WTC11 (cell line): Measurements from ENCODE around the gene FMNL1.

Experiments
- ETV6 ChIP-seq: sonication (generic); formaldehyde crosslinking; IDR thresholded peaks from 2 replicates; pipeline ENCODE4 v1.8.1; 2022; ENCODE audit warnings: mild to moderate bottlenecking, missing genetic modification reagents
- FOXK1 ChIP-seq: sonication (generic); formaldehyde crosslinking; IDR thresholded peaks from 2 replicates; pipeline ENCODE4 v1.8.0; 2022; ENCODE audit warnings: mild to moderate bottlenecking, moderate library complexity, missing genetic modification reagents
- NFYB ChIP-seq: sonication (generic); formaldehyde crosslinking; conservative IDR thresholded peaks from 2 replicates; pipeline ENCODE4 v1.8.0; 2022; ENCODE audit warnings: low read depth, missing genetic modification reagents
- NR2C2 ChIP-seq: sonication (generic); formaldehyde crosslinking; IDR thresholded peaks from 2 replicates; pipeline ENCODE4 v1.8.0; 2022; ENCODE audit warnings: mild to moderate bottlenecking, missing genetic modification reagents
- ZNF138 ChIP-seq: sonication (generic); formaldehyde crosslinking; conservative IDR thresholded peaks from 2 replicates; pipeline ENCODE4 v1.8.1; 2022; ENCODE audit warnings: mild to moderate bottlenecking, moderate library complexity, missing genetic modification reagents
- TF ChIP-seq, protein P1 (sequence below): sonication (generic); formaldehyde crosslinking; IDR thresholded peaks from 2 replicates; pipeline ENCODE4 v1.8.0; 2022; ENCODE audit warnings: mild to moderate bottlenecking, missing genetic modification reagents
- TF ChIP-seq, protein P2 (sequence below): fragments of 200-600 bp; IDR thresholded peaks from 2 replicates; pipeline ENCODE4 v1.8.0; 2022; ENCODE audit warnings: antibody characterized with exemption
- TF ChIP-seq, protein P3 (sequence below): sonication (generic); formaldehyde crosslinking; IDR thresholded peaks from 2 replicates; pipeline ENCODE4 v1.8.0; 2022; ENCODE audit warnings: mild to moderate bottlenecking, missing genetic modification reagents
- TF ChIP-seq, protein P4 (sequence below): sonication (generic); formaldehyde crosslinking; IDR thresholded peaks from 2 replicates; pipeline ENCODE4 v1.8.1; 2023; ENCODE audit warnings: mild to moderate bottlenecking, missing genetic modification reagents, moderate library complexity

DNA sequence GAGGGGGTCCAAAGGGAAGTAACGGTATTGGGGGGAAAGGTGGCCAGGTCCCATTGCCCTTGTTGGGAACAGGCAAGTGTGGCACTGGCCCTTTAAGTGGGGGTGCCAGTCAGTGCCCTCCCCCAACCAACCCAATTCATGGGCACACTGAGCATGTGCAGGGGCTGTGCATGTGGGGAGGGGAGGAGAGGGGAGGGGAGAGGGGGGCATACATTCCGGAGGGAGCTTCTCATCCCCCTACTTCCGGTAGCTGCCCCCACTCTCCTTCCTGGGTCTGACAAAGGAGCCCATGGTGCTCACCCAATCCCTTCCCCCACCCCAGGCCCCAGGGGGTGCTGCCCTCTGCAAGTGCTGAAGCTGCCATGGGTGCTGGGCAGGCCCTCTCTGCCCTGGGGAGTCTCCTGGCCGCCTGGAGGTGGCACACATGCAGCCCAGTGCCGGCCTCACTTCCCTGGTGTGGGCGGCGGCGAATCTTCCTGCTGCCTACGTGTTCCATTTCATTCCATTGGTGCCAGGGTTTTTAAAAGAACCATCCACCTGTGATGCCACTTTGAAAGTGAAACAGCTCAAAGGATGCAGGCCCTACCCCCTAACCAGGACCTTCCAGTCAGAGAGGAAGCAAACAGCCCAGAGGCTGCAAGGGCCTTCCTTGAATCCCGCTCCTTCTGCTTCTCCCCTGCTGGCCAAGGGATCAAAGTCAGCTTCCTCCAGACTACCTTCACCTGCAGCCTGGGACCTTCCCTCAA is 49.0 kb upstream of the FMNL1 start:
- no peak for TF ChIP-seq ETV6 (CRISPR knock-in tag)
- TF ChIP-seq, protein P1, sequence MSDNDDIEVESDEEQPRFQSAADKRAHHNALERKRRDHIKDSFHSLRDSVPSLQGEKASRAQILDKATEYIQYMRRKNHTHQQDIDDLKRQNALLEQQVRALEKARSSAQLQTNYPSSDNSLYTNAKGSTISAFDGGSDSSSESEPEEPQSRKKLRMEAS (CRISPR knock-in tag): 0 out of 2 replicates have a peak, but pooled peaks have one; percentile 36
- TF ChIP-seq, protein P2, sequence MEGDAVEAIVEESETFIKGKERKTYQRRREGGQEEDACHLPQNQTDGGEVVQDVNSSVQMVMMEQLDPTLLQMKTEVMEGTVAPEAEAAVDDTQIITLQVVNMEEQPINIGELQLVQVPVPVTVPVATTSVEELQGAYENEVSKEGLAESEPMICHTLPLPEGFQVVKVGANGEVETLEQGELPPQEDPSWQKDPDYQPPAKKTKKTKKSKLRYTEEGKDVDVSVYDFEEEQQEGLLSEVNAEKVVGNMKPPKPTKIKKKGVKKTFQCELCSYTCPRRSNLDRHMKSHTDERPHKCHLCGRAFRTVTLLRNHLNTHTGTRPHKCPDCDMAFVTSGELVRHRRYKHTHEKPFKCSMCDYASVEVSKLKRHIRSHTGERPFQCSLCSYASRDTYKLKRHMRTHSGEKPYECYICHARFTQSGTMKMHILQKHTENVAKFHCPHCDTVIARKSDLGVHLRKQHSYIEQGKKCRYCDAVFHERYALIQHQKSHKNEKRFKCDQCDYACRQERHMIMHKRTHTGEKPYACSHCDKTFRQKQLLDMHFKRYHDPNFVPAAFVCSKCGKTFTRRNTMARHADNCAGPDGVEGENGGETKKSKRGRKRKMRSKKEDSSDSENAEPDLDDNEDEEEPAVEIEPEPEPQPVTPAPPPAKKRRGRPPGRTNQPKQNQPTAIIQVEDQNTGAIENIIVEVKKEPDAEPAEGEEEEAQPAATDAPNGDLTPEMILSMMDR: no peak
- no peak for TF ChIP-seq NR2C2 (CRISPR knock-in tag)
- no peak for TF ChIP-seq NFYB
- TF ChIP-seq, protein P3, sequence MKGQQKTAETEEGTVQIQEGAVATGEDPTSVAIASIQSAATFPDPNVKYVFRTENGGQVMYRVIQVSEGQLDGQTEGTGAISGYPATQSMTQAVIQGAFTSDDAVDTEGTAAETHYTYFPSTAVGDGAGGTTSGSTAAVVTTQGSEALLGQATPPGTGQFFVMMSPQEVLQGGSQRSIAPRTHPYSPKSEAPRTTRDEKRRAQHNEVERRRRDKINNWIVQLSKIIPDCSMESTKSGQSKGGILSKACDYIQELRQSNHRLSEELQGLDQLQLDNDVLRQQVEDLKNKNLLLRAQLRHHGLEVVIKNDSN: no peak
- TF ChIP-seq, protein P4, sequence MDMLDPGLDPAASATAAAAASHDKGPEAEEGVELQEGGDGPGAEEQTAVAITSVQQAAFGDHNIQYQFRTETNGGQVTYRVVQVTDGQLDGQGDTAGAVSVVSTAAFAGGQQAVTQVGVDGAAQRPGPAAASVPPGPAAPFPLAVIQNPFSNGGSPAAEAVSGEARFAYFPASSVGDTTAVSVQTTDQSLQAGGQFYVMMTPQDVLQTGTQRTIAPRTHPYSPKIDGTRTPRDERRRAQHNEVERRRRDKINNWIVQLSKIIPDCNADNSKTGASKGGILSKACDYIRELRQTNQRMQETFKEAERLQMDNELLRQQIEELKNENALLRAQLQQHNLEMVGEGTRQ (CRISPR knock-in tag): no peak
- TF ChIP-seq ZNF138 (CRISPR knock-in tag): no peak
- TF ChIP-seq FOXK1 (CRISPR knock-in tag): no peak
